Parathyroid adenoma (tissue), 2 donors: ENCODE data around the gene CACNA1A.
"Not testable (repeated sequence)": the region's sequence is repeated elsewhere in the genome, so short reads cannot be mapped to it uniquely, and the experiment has no call there.

Experiments used
- H2AFZ ChIP-seq: fragments of 300-600 bp; sonication (generic); one replicate; pipeline ENCODE4 v1.7.0; 2017; ENCODE audit warnings: antibody characterized with exemption, mild to moderate bottlenecking
- H3K27ac ChIP-seq: fragments of 300-600 bp; sonication (generic); one replicate; pipeline ENCODE4 v1.7.0; 2017
- H3K27me3 ChIP-seq: fragments of 300-600 bp; sonication (generic); one replicate; pipeline ENCODE4 v1.7.0; 2017; ENCODE audit warnings: low read length; ENCODE audit not compliant: control insufficient read depth, insufficient read depth
- H3K36me3 ChIP-seq: fragments of 300-600 bp; sonication (generic); one replicate; pipeline ENCODE4 v1.7.0; 2017; ENCODE audit warnings: low read length; ENCODE audit not compliant: control insufficient read depth, insufficient read depth
- H3K4me1 ChIP-seq: fragments of 300-600 bp; sonication (generic); one replicate; pipeline ENCODE4 v1.7.0; 2017; ENCODE audit warnings: control low read depth
- H3K4me2 ChIP-seq: fragments of 300-600 bp; sonication (generic); one replicate; pipeline ENCODE4 v1.7.0; 2017; ENCODE audit warnings: low read length
- H3K4me3 ChIP-seq: fragments of 300-600 bp; sonication (generic); one replicate; pipeline ENCODE4 v1.7.0; 2017; ENCODE audit warnings: low read depth, low read length
- H3K79me2 ChIP-seq: fragments of 300-600 bp; sonication (generic); one replicate; pipeline ENCODE4 v1.7.0; 2017; ENCODE audit warnings: control low read depth
- H3K9ac ChIP-seq: fragments of 300-600 bp; sonication (generic); one replicate; pipeline ENCODE4 v1.7.0; 2017; ENCODE audit warnings: mild to moderate bottlenecking
- H3K9me3 ChIP-seq: fragments of 300-600 bp; sonication (generic); one replicate; pipeline ENCODE4 v1.7.0; 2017; ENCODE audit warnings: low read length; ENCODE audit not compliant: control insufficient read depth
- TF ChIP-seq, protein P1 (sequence below): fragments of 300-600 bp; sonication (generic); IDR thresholded peaks from one replicate; pipeline ENCODE4 v1.7.0; 2017; ENCODE audit warnings: antibody characterized with exemption, mild to moderate bottlenecking
- donor health status: primary hyperparathyroidism.

Gene CACNA1A

DNA sequence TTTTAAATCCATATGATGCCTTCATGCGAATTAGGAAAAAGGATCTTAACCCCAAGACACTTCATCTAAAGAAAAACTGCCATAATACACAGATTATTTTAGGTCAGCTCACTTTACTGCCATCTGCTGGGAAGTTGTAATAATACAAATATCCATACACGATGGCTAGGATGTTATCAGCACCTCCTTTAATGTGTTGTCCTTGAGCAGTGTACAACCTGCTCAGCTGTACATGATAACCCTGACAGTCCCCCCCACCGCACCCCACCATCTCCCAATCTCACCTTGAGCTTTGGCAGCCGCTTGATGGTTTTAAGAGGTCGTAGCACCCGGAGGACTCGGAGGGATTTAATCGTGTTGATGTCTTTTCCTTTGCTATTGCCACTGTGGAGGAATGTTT, 243.8 kb downstream of the CACNA1A start:
- Histone ChIP-seq H3K36me3 (no peaks in the 10 kb centered on the region), H3K27me3 (no peaks in the 10 kb centered on the region)
- TF ChIP-seq, protein P1, sequence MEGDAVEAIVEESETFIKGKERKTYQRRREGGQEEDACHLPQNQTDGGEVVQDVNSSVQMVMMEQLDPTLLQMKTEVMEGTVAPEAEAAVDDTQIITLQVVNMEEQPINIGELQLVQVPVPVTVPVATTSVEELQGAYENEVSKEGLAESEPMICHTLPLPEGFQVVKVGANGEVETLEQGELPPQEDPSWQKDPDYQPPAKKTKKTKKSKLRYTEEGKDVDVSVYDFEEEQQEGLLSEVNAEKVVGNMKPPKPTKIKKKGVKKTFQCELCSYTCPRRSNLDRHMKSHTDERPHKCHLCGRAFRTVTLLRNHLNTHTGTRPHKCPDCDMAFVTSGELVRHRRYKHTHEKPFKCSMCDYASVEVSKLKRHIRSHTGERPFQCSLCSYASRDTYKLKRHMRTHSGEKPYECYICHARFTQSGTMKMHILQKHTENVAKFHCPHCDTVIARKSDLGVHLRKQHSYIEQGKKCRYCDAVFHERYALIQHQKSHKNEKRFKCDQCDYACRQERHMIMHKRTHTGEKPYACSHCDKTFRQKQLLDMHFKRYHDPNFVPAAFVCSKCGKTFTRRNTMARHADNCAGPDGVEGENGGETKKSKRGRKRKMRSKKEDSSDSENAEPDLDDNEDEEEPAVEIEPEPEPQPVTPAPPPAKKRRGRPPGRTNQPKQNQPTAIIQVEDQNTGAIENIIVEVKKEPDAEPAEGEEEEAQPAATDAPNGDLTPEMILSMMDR: peak; percentile 66

DNA sequence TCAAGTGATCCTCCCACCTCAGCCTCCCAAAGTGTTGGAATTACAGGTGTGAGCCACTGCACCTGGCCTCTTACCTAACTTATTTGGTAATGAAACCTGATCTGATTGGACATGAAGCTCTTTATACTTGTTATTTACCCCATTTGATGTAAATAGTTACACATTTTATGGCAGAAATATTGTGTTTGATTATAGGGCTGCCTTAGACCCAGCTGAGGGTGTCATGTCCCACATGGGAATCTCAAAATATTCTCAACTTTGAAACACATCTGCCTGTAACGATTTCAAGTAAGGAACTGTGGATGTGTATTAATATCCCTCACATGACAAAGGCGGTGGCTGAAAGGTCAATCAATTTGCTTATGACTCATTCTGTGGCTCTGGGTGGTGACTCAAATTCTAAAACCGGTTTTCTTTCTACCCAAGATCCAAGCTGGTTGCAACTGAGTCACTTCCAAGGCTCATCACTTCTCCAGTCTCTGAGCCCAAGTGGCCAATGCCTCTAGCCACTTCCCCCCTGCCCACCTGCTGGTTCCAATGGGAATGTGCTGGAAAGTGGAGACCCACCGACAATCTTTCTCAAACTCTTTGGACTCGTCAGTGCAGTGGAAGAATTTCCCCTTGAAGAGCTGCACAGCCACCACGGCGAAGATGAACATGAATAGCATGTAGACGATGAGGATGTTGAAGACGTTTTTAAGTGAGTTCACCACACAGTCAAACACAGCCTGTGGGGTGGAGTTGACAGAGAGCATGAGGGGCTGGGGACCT, 245.2 kb downstream of the CACNA1A start:
- Histone ChIP-seq H3K9ac (no peak overlapping the region), H3K4me3 (no peak overlapping the region), H2AFZ (no peak overlapping the region), H3K4me1 (no peaks in the 10 kb centered on the region), H3K4me2 (no peak overlapping the region), H3K79me2 (no peaks in the 10 kb centered on the region), H3K36me3 (no peaks in the 10 kb centered on the region), H3K9me3 (no peaks in the 10 kb centered on the region), H3K27me3 (no peaks in the 10 kb centered on the region), H3K27ac (no peak overlapping the region)
- TF ChIP-seq, protein P1: no peak

More for the DNA sequence above, 243.8 kb downstream of the CACNA1A start:
- H2AFZ ChIP-seq: no peak overlapping the region
- H3K4me2 ChIP-seq: no peak overlapping the region
- no peak overlapping the region for H3K4me3 ChIP-seq
- H3K9me3 ChIP-seq: no peaks in the 10 kb centered on the region
- no peak overlapping the region for H3K9ac ChIP-seq
- H3K27ac ChIP-seq: no peak overlapping the region
- H3K79me2 ChIP-seq: no peaks in the 10 kb centered on the region
- no peaks in the 10 kb centered on the region for H3K4me1 ChIP-seq

DNA sequence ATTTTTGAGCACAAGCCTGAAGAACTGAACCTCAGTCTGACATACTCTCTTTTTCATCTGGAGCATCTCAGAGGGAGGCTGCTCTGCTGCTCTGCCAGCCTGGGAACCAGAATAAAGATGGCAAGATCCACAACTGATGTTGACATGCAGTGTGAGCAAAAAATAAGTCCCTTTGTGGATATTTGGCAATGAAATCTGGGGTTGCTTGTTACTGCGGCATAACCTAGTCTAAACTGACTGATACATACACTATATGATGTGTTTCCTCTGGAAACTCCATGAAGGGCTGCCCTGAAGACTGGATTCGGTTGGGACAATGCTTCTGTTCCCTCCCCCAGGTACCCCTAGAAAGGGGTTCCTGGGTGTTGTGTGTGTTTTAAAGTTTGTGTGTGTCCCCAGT, 249.4 kb downstream of the CACNA1A start:
- H3K79me2 ChIP-seq: no peaks in the 10 kb centered on the region
- no peak overlapping the region for H3K9ac ChIP-seq
- TF ChIP-seq, protein P1: no peak
- H2AFZ ChIP-seq: no peak overlapping the region
- no peak overlapping the region for H3K4me2 ChIP-seq
- no peaks in the 10 kb centered on the region for H3K9me3 ChIP-seq
- no peaks in the 10 kb centered on the region for H3K4me1 ChIP-seq
- H3K27ac ChIP-seq: no peak overlapping the region
- no peaks in the 10 kb centered on the region for H3K27me3 ChIP-seq
- H3K36me3 ChIP-seq: no peaks in the 10 kb centered on the region
- H3K4me3 ChIP-seq: no peak overlapping the region

DNA sequence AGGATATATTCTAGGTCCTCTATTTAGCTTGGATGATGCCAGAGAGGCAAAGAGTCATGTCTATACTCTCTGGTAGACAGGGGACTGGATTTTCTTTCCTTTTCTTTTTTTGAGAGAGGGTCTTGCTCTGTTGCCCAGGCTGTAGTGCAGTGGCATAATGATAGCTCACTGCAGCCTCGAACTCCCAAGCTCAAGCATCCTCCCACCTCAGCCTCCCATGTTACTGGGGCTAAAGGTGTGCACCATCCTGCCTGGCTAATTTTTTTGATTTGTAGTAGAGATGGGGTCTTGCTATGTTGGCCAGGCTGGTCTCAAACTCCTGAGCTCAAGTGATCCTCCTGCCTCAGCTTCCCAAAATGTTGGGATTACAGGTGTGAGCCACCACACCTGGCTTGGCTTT, 249.9 kb downstream of the CACNA1A start:
- not testable (repeated sequence) for H2AFZ ChIP-seq, H3K4me3 ChIP-seq, H3K36me3 ChIP-seq, H3K4me1 ChIP-seq, H3K4me2 ChIP-seq, H3K27me3 ChIP-seq, H3K79me2 ChIP-seq, H3K9me3 ChIP-seq, H3K9ac ChIP-seq, H3K27ac ChIP-seq

DNA sequence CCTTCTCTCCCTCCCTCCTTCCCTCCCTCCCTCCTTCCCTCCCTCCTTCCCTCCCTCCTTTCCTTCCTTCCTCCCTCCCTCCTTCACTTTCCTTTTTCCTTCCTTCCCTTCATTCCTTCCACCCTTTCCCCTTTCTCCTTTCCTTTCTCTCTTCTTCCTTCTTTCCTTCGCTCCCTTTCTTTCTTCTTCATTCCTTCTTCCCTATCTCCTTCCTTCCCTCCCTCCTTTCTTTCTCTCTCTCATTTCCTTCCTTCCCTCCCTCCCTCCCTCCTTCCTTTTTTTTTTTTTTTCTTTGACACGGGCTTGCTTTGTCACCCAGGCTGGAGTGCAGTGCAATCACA, 250.6 kb downstream of the CACNA1A start:
- no peaks in the 10 kb centered on the region for H3K4me1 ChIP-seq
- H3K9ac ChIP-seq: no peak overlapping the region
- H3K4me3 ChIP-seq: no peak overlapping the region
- H3K4me2 ChIP-seq: no peak overlapping the region
- TF ChIP-seq, protein P1: no peak
- H2AFZ ChIP-seq: no peak overlapping the region
- no peaks in the 10 kb centered on the region for H3K36me3 ChIP-seq
- H3K27me3 ChIP-seq: no peaks in the 10 kb centered on the region
- H3K27ac ChIP-seq: no peak overlapping the region
- no peaks in the 10 kb centered on the region for H3K9me3 ChIP-seq
- H3K79me2 ChIP-seq: no peaks in the 10 kb centered on the region
